Tibial nerve (tissue), 4 donors: ENCODE results near the gene GLYR1. TPM values are rescaled to one million over a fixed set of nuclear protein-coding genes. Genes with fewer than 3 reads are reported as not detected.

Experiments
- DNase-seq, 2 donors: peaks; one replicate each; pipeline ENCODE4 v3.0.0-alpha.2; 2019; ENCODE audit warnings: low spot score in 2 of 2
- H3K27ac ChIP-seq, 4 donors: fragments of 200-600 bp; sonication (generic) in 3 of 4; one replicate each; pipeline ENCODE4 v1.5.1; 2017 to 2019; ENCODE audit warnings: mild to moderate bottlenecking in 1 of 4
- H3K27me3 ChIP-seq, 2 donors: fragments of 200-600 bp; sonication (generic) in 1 of 2; one replicate each; pipeline versions ENCODE4 v1.5.1 to v1.6.0; 2017 to 2019
- H3K36me3 ChIP-seq, 3 donors: fragments of 200-600 bp; sonication (generic); one replicate each; pipeline ENCODE4 v1.5.1; 2018 to 2019
- H3K4me1 ChIP-seq, 4 donors: fragments of 200-600 bp; sonication (generic) in 3 of 4; one replicate each; pipeline ENCODE4 v1.5.1; 2017 to 2019
- H3K4me3 ChIP-seq, 4 donors: fragments of 200-600 bp; sonication (generic) in 3 of 4; one replicate each; pipeline ENCODE4 v1.5.1; 2017 to 2019; ENCODE audit warnings: mild to moderate bottlenecking in 1 of 4, moderate library complexity in 1 of 4
- H3K9me3 ChIP-seq, 4 donors: fragments of 200-600 bp; sonication (generic) in 3 of 4; one replicate each; pipeline ENCODE4 v1.5.1; 2017 to 2019
- EP300 ChIP-seq, 2 donors: sonication (generic); formaldehyde crosslinking; IDR thresholded peaks; one replicate each; pipeline ENCODE4 v1.6.1; 2017; ENCODE audit warnings: antibody characterized with exemption in 2 of 2, mild to moderate bottlenecking in 1 of 2
- POLR2A ChIP-seq, 2 donors: fragments of 450-650 bp; IDR thresholded peaks; one replicate each; pipeline ENCODE4 v1.6.1; 2017; ENCODE audit warnings: antibody characterized with exemption in 2 of 2, mild to moderate bottlenecking in 2 of 2, moderate library complexity in 2 of 2
- WGBS, 2 donors: methylation state at CpG; one replicate each; pipeline ENCODE4 v1.1.5; 2018; 5-methylcytosine and 5-hydroxymethylcytosine counted together
- total RNA-seq, 4 donors: library from RNA; depleted of rRNA; stranded (reverse); fragments of >200 nt; gene quantifications; one replicate each; pipeline ENCODE4 v1.1.0, GENCODE V29; 2016
- TF ChIP-seq, protein P1 (sequence below), 5 experiments: fragments of 200-600 bp in 3 of 5; fragments of 450-650 bp in 2 of 5; sonication (generic) in 3 of 5; IDR thresholded peaks; one replicate each; pipeline ENCODE4 v1.5.1; 2016 to 2019; ENCODE audit warnings: antibody characterized with exemption in 5 of 5, mild to moderate bottlenecking in 3 of 5, moderate library complexity in 2 of 5

Gene GLYR1
- total RNA-seq, 4 donors from 2014 or later, result 42.0 to 59.4 (median 50.9) TPM

DNA sequence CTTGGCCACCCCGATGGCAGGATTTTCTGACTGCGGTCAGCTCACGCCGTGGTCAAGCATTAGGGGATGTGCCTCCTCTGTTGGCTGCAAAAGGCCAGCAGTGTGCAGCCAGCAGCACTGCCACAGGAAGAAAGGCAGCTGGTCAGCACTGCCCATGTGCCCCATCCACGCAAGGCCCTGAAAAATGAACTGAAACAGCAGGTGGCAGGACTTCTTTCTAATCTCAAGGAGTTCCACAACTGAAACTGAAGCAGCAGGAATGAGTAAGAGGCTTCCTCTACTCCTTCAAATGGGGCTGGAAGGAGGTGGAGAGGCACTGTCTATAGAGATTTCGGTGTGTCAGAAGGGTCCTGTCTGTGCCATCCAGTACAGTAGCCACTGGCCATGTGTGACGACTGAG, 83.3 kb downstream of the GLYR1 start:
- peaks cover 4 to 66% (median 4%) of the 10 kb centered on the region in 3 donors for H3K36me3 ChIP-seq
- TF ChIP-seq, protein P1, sequence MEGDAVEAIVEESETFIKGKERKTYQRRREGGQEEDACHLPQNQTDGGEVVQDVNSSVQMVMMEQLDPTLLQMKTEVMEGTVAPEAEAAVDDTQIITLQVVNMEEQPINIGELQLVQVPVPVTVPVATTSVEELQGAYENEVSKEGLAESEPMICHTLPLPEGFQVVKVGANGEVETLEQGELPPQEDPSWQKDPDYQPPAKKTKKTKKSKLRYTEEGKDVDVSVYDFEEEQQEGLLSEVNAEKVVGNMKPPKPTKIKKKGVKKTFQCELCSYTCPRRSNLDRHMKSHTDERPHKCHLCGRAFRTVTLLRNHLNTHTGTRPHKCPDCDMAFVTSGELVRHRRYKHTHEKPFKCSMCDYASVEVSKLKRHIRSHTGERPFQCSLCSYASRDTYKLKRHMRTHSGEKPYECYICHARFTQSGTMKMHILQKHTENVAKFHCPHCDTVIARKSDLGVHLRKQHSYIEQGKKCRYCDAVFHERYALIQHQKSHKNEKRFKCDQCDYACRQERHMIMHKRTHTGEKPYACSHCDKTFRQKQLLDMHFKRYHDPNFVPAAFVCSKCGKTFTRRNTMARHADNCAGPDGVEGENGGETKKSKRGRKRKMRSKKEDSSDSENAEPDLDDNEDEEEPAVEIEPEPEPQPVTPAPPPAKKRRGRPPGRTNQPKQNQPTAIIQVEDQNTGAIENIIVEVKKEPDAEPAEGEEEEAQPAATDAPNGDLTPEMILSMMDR (IDR thresholded peaks at IDR 0.05), result no peak
- TF ChIP-seq EP300 (IDR thresholded peaks at IDR 0.05), result no peak
- 82 to 87% methylated on average over 7 of the region's 7 CpGs for WGBS, 2 donors

GRCh38 chr16:4762205-4762604, 84.9 kb downstream of the GLYR1 start:
- no peaks in the 10 kb centered on the region for H3K27me3 ChIP-seq
- H3K9me3 ChIP-seq, result no peaks in the 10 kb centered on the region
- H3K4me3 ChIP-seq, result no peak overlapping the region
- H3K4me1 ChIP-seq, result peaks cover 0 to 35% (median 14%) of the 10 kb centered on the region in 4 donors
- no peak overlapping the region for H3K27ac ChIP-seq
- 90 to 92% methylated on average over 7 of the region's 9 CpGs for WGBS, 2 donors
- TF ChIP-seq, protein P1 (IDR thresholded peaks at IDR 0.05), result no peak
- no peak for TF ChIP-seq POLR2A (IDR thresholded peaks at IDR 0.05)
- TF ChIP-seq EP300 (IDR thresholded peaks at IDR 0.05), result no peak
- no peak for DNase-seq
- peaks cover 4 to 82% (median 11%) of the 10 kb centered on the region in 3 donors for H3K36me3 ChIP-seq

More for the DNA sequence above, 83.3 kb downstream of the GLYR1 start:
- H3K4me1 ChIP-seq, result peaks cover 0 to 47% (median 22%) of the 10 kb centered on the region in 4 donors
- no peak overlapping the region for H3K4me3 ChIP-seq
- no peak overlapping the region for H3K27ac ChIP-seq
- DNase-seq, result no peak
- no peaks in the 10 kb centered on the region for H3K27me3 ChIP-seq
- no peaks in the 10 kb centered on the region for H3K9me3 ChIP-seq

DNA sequence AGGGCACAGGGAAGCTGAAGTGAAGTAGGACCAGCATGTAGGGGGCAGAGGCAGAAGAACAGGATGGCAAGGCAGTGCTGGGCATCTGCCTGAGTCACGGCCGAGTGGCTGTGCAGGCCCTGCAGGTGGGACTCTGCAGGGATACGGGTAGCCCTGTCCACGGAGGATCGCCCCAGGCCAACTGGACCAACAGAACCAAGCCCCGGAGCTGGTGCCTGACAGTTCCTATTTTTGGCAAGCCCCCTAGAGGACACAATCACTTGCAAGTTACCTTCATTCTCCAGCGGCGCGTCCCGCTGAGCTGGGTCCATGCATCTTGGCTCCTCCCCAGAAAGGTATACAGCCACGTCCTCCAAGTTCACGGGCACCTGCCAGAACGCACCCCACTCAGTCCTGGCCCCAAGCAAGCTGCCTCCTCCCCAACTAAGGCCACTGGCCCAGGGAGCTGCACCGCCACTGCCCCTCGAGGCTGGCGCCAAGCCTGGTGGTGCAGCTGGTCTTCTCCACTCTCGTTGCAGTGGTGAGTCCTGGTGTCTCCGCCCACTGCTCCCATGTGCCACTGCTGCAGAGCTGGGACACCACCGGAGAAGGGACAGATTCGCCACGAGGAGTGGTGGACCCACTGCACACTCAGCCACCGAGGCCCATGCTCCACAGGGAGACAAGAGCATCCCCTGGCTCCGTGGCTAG, 86.7 kb downstream of the GLYR1 start:
- H3K4me3 ChIP-seq, result no peak overlapping the region
- TF ChIP-seq, protein P1 (IDR thresholded peaks at IDR 0.05), result no peak
- TF ChIP-seq POLR2A (IDR thresholded peaks at IDR 0.05) (no peak), EP300 (IDR thresholded peaks at IDR 0.05) (no peak)
- DNase-seq, result no peak
- H3K27me3 ChIP-seq, result no peaks in the 10 kb centered on the region
- H3K4me1 ChIP-seq, result peaks cover 0 to 24% (median 2%) of the 10 kb centered on the region in 4 donors
- H3K36me3 ChIP-seq, result peaks cover 4 to 97% (median 15%) of the 10 kb centered on the region in 3 donors
- WGBS, 2 donors, result 86 to 89% methylated on average over 22 of the region's 23 CpGs
- no peak overlapping the region for H3K27ac ChIP-seq
- no peaks in the 10 kb centered on the region for H3K9me3 ChIP-seq

DNA sequence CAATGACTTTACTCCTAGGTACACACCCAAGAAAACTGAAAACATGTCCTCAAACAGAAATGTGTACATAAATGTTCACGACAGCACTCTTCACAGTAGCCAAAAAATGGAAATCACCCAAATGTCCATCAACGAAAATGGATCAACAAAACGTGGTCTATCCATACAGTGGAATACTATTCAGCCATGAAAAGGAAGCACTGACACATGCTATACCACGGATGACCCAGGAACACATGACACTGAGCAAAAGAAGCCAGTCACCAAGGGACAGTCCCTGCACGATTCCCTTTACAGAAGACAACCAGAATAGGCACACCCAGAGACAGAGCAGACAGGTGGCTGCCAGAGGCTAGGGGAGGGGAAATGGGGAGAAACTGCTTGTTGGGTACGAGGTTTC, 91.4 kb downstream of the GLYR1 start:
- no peak for DNase-seq
- no peak overlapping the region for H3K4me3 ChIP-seq
- TF ChIP-seq POLR2A (IDR thresholded peaks at IDR 0.05), result no peak
- no peak for TF ChIP-seq EP300 (IDR thresholded peaks at IDR 0.05)
- TF ChIP-seq, protein P1 (IDR thresholded peaks at IDR 0.05), result no peak
- H3K4me1 ChIP-seq, result no peaks in the 10 kb centered on the region
- no peaks in the 10 kb centered on the region for H3K9me3 ChIP-seq
- 94 to 99% methylated on average over 6 of the region's 6 CpGs for WGBS, 2 donors
- H3K27me3 ChIP-seq, result no peaks in the 10 kb centered on the region
- peaks cover 6 to 100% (median 27%) of the 10 kb centered on the region in 3 donors for H3K36me3 ChIP-seq
- no peak overlapping the region for H3K27ac ChIP-seq

- WGBS, 2 donors, result 95 to 99% methylated on average over 4 of the region's 4 CpGs
- no peaks in the 10 kb centered on the region for H3K4me1 ChIP-seq
- H3K27ac ChIP-seq, result no peak overlapping the region
- no peak for DNase-seq
- peaks cover 4 to 100% (median 27%) of the 10 kb centered on the region in 3 donors for H3K36me3 ChIP-seq
- H3K9me3 ChIP-seq, result no peaks in the 10 kb centered on the region
- no peak overlapping the region for H3K4me3 ChIP-seq
- TF ChIP-seq POLR2A (IDR thresholded peaks at IDR 0.05), result no peak
- TF ChIP-seq, protein P1 (IDR thresholded peaks at IDR 0.05), result no peak
- TF ChIP-seq EP300 (IDR thresholded peaks at IDR 0.05), result no peak
- H3K27me3 ChIP-seq, result no peaks in the 10 kb centered on the region
Measured at GRCh38 chr16:4754865-4755264, 92.2 kb downstream of the GLYR1 start.
